Measurements from ENCODE around the gene S100A2. TPM values are rescaled to one million over a fixed set of nuclear protein-coding genes. Genes with fewer than 3 reads are reported as not detected.

Gene S100A2
- total and polyA plus RNA-seq, 2 of the 8 experiments (the other 6 are each of a cell fraction or from before 2014, with no cell fraction given), result 0.86 TPM; not detected in 1

- H3K23ac ChIP-seq (ENCODE audit: insufficient read length), result no peak within 1 kb of the TSS
- H3K23me2 ChIP-seq (ENCODE audit: low read depth, low read length), result peaks cover 2% of the 10 kb centered on the region
- H3K4me1 ChIP-seq (replicated peaks in 1 of 4; ENCODE audit: control insufficient read depth in 3 of 4, insufficient read depth in 4 of 4, low read length in 3 of 4), result peaks cover 15 to 38% (median 24%) of the 10 kb centered on the region in 4 experiments
- no peak within 1 kb of the TSS for H3K27ac ChIP-seq (ENCODE audit: low read depth, low read length)
- H3K79me1 ChIP-seq (ENCODE audit: low read depth, low read length), result no peaks in the 10 kb centered on the region
- H2BK20ac ChIP-seq (ENCODE audit: low read length), result peak within 1 kb of the TSS; percentile 74; the same call in 1 of the 2 replicates
- H2AFZ ChIP-seq (ENCODE audit: low read length), result peak within 1 kb of the TSS; percentile 90; the same call in 1 of the 2 replicates
- no peak for TF ChIP-seq CTCF (IDR thresholded peaks at IDR 0.05; ENCODE audit: control extremely low read depth in 1 of 3, insufficient read depth in 1 of 3, low read depth in 1 of 3, low read length in 3 of 3)
- peak; percentile 2 for TF ChIP-seq EZH2 (IDR thresholded peaks at IDR 0.05; ENCODE audit: low read depth, low read length, severe bottlenecking)
- TF ChIP-seq ASH2L (IDR thresholded peaks at IDR 0.05; ENCODE audit: low read length), result peak; percentile 1
- H3K36me3 ChIP-seq (ENCODE audit: control insufficient read depth in 2 of 4, insufficient read depth in 4 of 4, low read length in 3 of 4), result no peaks in the 10 kb centered on the region
- H3K4ac ChIP-seq (replicated peaks; ENCODE audit: insufficient read length, low read depth, low read length), result peak within 1 kb of the TSS; percentile 58
- no peaks in the 10 kb centered on the region for H3K9me3 ChIP-seq (ENCODE audit: insufficient read depth in 2 of 2, low read depth in 1 of 2, low read length in 1 of 2)
- peak within 1 kb of the TSS; percentile 62; the same call in 1 of the 2 replicates for H2BK5ac ChIP-seq (ENCODE audit: low read depth, low read length)
- H4K5ac ChIP-seq (ENCODE audit: insufficient read length, low read depth, low read length), result peak within 1 kb of the TSS; percentile 37
- WGBS, 2 experiments (ENCODE audit: extremely low coverage in 1 of 2, insufficient coverage in 1 of 2, insufficient read length in 1 of 2, insufficient replicate concordance in 2 of 2, low coverage in 1 of 2, low lambda C conversion rate in 2 of 2, missing lambda C conversion rate in 1 of 2), result 43% methylated on average over 11 of the region's 18 CpGs; no CpG with 5 or more reads in 1 of the 2 experiments
- H4K8ac ChIP-seq (ENCODE audit: extremely low read depth, insufficient read depth, low read length), result peak within 1 kb of the TSS; percentile 32
- ChIA-PET POLR2A (ENCODE audit: partially characterized antibody) (interaction anchor here (0.6 to 3.3 kb wide), 13 partner anchors 10 to 99 kb away, joined by 3 to 17 read pairs (median 4); partner anchors contain the start of genes CHTOP, S100A1, S100A13 and S100A16), CTCF (ENCODE audit: partially characterized antibody) (interaction anchor here (0.6 to 10.2 kb wide), 15 partner anchors 10 to 183 kb away, joined by 3 to 165 read pairs (median 8); partner anchors contain the start of genes CHTOP, S100A1, S100A13 and S100A14)
- H2BK15ac ChIP-seq (ENCODE audit: low read length), result peak within 1 kb of the TSS; percentile 74
- DNase-seq (ENCODE audit: low read depth in 1 of 2, low spot score in 2 of 2) (no peak), FAIRE-seq (no peak)
- peak within 1 kb of the TSS; percentile 82 for H3K18ac ChIP-seq (ENCODE audit: extremely low read depth, low read length)
- peak within 1 kb of the TSS; percentile 32 to 55 (median 40); a peak in 6 of 8 replicates for H3K4me3 ChIP-seq (ENCODE audit: extremely low read depth in 1 of 4, insufficient read depth in 2 of 4, low read depth in 3 of 4, low read length in 4 of 4)
- peak within 1 kb of the TSS; percentile 40 for H2BK120ac ChIP-seq (replicated peaks; ENCODE audit: low read depth, low read length)
- H3K27me3 ChIP-seq (replicated peaks in 1 of 4; ENCODE audit: control insufficient read depth in 3 of 4, extremely low read depth in 1 of 4, insufficient read depth in 3 of 4, low read length in 3 of 4), result peaks cover 0 to 19% (median 6%) of the 10 kb centered on the region in 4 experiments; a peak in 5 of 7 replicates
- H3K79me2 ChIP-seq (ENCODE audit: control insufficient read depth in 1 of 2, insufficient read depth in 2 of 2, low read length in 2 of 2), result no peaks in the 10 kb centered on the region
- no peak within 1 kb of the TSS; a peak in 1 of 7 replicates for H3K9ac ChIP-seq (replicated peaks in 1 of 4; ENCODE audit: extremely low read depth in 1 of 4, low read depth in 3 of 4, low read length in 3 of 4)
- H3K56ac ChIP-seq (replicated peaks; ENCODE audit: insufficient read length, low read depth, low read length), result no peak within 1 kb of the TSS
- H2BK12ac ChIP-seq (ENCODE audit: low read depth, low read length), result peak within 1 kb of the TSS; percentile 96; the same call in 1 of the 2 replicates
- peak within 1 kb of the TSS; percentile 92 for H4K91ac ChIP-seq (replicated peaks; ENCODE audit: insufficient read length, low read length)
- no peak within 1 kb of the TSS for H3K14ac ChIP-seq (ENCODE audit: insufficient read length)
- peak within 1 kb of the TSS; percentile 74 to 75 for H3K4me2 ChIP-seq (ENCODE audit: insufficient read depth in 1 of 2, low read depth in 2 of 2, low read length in 2 of 2)
- H4K20me1 ChIP-seq (replicated peaks in 1 of 2; ENCODE audit: control insufficient read depth in 1 of 2, insufficient read depth in 2 of 2, low read length in 2 of 2), result no peaks in the 10 kb centered on the region
- H2AK5ac ChIP-seq (ENCODE audit: low read depth, low read length), result 0 out of 2 replicates have a peak within 1 kb of the TSS, but pooled peaks have one; percentile 7
Observed at GRCh38 chr1:153535242-153536011, 30.2 kb downstream of the S100A2 start, which contains the start of gene S100A6. Gene S100A6 (minus strand): TSS chr1:153535991. CDS start chr1:153535339, 652 bp downstream.
